GM12864 (cell line): ENCODE measurements around the gene SIGLEC6.

Source experiments
- DNase-seq: peaks from one replicate; pipeline ENCODE4 v3.0.0-alpha.2; 2011; ENCODE audit warnings: low read depth
- H3K4me3 ChIP-seq: 2 replicates; pipeline ENCODE4 v1.5.1; 2011; ENCODE audit warnings: mild to moderate bottlenecking, low read depth, low read length, control low read depth
- TF ChIP-seq, protein P1 (sequence below): IDR thresholded peaks from 2 replicates; pipeline ENCODE4 v1.5.1; 2011; ENCODE audit warnings: low read depth, mild to moderate bottlenecking, moderate library complexity, low read length, control low read depth, inconsistent platforms; ENCODE audit errors: missing control alignments

Gene SIGLEC6

DNA sequence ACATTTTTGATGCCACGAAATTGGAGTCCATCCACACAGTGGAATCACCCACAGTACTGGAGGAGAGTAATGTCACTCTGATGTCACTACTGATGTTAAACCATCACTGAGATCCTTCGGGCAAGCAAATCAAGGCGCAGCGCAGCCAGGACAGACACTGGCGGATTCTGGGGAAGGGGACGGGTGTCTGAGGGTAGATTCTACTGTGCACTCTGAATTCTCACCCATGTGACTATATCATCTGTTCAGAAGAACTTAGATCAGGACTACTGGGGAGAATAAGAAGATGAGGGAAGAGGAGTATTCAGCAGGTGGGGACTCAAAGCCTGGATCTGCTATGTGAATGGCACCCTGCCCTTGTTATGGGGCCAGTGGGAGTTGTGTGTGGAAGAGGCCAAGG is 12.6 kb upstream of the SIGLEC6 start:
- no peak overlapping the region for H3K4me3 ChIP-seq
- TF ChIP-seq, protein P1, sequence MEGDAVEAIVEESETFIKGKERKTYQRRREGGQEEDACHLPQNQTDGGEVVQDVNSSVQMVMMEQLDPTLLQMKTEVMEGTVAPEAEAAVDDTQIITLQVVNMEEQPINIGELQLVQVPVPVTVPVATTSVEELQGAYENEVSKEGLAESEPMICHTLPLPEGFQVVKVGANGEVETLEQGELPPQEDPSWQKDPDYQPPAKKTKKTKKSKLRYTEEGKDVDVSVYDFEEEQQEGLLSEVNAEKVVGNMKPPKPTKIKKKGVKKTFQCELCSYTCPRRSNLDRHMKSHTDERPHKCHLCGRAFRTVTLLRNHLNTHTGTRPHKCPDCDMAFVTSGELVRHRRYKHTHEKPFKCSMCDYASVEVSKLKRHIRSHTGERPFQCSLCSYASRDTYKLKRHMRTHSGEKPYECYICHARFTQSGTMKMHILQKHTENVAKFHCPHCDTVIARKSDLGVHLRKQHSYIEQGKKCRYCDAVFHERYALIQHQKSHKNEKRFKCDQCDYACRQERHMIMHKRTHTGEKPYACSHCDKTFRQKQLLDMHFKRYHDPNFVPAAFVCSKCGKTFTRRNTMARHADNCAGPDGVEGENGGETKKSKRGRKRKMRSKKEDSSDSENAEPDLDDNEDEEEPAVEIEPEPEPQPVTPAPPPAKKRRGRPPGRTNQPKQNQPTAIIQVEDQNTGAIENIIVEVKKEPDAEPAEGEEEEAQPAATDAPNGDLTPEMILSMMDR: no peak
- no peak for DNase-seq

DNA sequence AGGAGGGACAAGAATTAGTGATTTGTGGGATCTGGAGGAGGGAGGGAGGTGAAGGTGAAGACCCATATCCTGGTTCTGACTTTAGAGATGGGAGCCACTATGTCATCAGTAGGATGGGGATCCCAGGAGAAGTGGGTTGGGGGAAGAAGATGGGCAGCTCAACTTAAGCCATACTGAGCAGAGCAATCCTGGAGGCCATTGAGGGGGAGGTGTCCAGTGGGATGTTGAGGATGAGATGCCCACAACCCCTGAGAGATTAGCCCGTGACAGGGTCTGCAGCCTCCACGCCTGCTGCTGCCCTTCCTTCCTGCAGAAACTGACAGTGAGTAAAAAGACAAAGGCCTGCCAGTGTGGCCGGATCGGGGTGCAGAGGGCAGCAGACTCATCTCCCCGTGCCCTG is 11.2 kb upstream of the SIGLEC6 start:
- no peak overlapping the region for H3K4me3 ChIP-seq
- TF ChIP-seq, protein P1: no peak
- no peak for DNase-seq

DNA sequence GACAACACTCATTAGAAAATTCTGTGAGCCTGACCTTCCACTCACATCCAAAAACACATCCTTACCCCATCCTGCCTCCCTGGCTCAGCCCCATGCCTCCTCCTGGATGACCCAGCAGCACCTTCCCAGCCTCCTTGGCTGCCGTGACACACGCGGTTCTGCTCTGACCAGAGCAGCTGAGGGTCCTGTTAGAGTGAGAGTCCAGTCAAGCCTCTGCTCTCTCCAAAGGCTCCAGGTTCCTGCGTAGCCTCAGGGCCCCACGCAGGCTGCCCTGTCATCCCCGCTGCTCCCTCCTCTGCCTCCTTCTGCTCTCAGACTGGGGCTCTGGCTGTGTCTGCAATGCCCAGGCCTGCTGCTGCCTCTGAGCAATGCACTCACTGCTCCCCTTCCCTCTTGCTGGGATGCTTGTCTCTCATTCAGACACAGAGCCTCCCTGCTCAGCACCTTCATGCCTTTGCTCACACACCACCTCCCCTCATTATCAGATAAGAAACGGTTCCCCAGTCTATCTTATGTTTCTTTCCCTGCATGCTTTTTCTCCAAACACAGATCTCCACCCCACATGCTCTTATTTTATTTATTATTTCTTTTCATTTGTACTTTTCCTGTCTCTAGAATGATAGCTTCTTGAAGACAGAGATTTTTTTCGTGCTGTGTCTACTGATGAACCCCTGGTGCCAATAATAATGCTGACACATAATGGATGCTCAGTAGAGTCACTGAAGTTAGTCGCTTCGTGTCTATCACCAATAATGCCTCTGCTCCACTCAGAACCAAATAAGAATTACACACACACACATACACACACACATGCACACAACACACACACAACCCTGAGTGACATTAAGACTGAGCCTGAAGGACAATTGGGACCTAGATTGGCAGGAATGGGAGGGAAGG is 10.2 kb upstream of the SIGLEC6 start:
- TF ChIP-seq, protein P1: no peak
- H3K4me3 ChIP-seq: no peak overlapping the region

DNA sequence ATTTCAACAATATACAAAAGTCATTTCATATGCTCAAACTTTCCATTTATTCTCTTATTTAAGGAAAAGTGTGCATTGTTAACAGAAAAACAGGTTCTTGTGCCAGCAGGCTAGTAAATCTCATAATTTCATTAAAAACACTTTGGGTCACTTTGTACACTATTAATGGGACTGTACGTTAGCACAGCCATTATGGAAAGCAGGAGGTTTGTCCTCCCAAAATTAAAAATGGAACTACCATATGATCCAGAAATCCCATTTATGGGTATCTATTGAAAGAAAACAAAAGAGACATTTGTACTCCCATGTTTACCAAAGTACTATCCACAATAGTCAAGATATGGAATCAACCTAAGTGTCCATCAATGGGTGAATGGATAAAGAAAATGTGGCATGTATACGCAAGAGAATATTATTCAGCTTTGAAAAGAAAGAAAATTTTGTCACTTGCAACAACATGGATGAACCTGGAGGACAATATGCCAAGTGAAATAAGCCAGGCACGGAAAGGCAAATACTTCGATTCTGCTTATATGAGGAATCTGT is 8.4 kb upstream of the SIGLEC6 start:
- TF ChIP-seq, protein P1: no peak
- no peak overlapping the region for H3K4me3 ChIP-seq
- no peak for DNase-seq

More for the DNA sequence above, 10.2 kb upstream of the SIGLEC6 start:
- DNase-seq: no peak

DNA sequence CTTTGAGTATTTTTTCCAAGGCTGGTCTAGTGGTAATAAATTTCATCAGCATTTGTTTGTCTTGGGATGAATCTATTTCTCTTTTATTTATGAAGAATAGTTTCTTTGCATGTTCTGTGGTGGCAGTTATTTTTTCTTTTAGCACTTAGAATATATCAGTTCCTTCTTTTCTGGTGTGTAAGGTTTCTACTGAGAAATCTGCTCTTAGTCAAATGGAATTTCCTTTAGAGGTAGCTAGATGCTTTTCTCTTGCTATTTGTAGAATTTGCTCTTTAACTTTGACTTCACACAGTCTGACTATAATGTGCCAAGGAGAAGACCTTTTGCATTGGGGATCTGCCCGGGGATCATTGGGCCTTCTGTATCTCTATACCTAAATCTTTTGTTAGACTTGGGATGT is 4.1 kb upstream of the SIGLEC6 start:
- TF ChIP-seq, protein P1: no peak
- H3K4me3 ChIP-seq: no peak overlapping the region
- no peak for DNase-seq

DNA sequence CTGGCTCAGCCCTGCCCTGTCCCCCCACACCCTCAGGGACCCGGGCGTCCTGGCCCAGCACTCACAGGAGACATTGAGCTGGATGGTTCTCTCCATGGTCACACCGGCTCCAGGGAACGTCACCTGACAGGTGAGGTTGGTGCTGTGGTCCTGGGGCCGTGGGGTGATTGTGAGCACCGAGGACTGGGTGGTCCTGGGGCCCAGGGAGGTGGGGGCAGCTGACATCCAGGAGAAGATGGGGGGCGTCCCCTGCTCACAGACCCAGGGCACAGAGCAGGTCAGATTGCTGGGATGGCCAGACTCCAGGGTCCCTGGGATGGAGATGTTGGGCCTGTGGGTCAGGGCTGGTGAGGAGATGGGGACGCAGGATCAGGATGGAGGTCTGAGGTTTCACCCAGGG is 854 bp downstream of the SIGLEC6 start:
- TF ChIP-seq, protein P1: no peak
- H3K4me3 ChIP-seq: no peak overlapping the region
- no peak for DNase-seq
